Skeletal muscle cell (primary cell): ENCODE measurements around the gene ITPKA.

Experiments used
- DNase-seq: peaks from one replicate; pipeline ENCODE4 v3.0.0-alpha.2; 2010; ENCODE audit warnings: low read depth
- H3K4me3 ChIP-seq: 2 replicates; pipeline ENCODE4 v1.5.1; 2011; ENCODE audit warnings: low read depth, mild to moderate bottlenecking, control low read depth, low read length, moderate library complexity

Gene ITPKA

GRCh38 chr15:41487802-41488201, 5.9 kb upstream of the ITPKA start:
- H3K4me3 ChIP-seq = no peak overlapping the region
- no peak for DNase-seq

- no peak overlapping the region for H3K4me3 ChIP-seq
- no peak for DNase-seq
Observed at GRCh38 chr15:41489641-41490040, 4.0 kb upstream of the ITPKA start.

GRCh38 chr15:41490355-41490754, 3.3 kb upstream of the ITPKA start:
- peak; percentile 89 for DNase-seq
- H3K4me3 ChIP-seq = no peak overlapping the region

- H3K4me3 ChIP-seq = no peak overlapping the region
- DNase-seq = no peak
Observed at GRCh38 chr15:41491889-41492288, 1.8 kb upstream of the ITPKA start.

- peak overlapping the region; percentile 54 for H3K4me3 ChIP-seq
- no peak for DNase-seq
Observed at GRCh38 chr15:41492597-41493204, 973 bp upstream of the ITPKA start.

GRCh38 chr15:41493902-41494189, 172 bp downstream of the ITPKA start:
- no peak for DNase-seq
- H3K4me3 ChIP-seq = peak overlapping the region; percentile 54

GRCh38 chr15:41494190-41494921, 682 bp downstream of the ITPKA start:
- H3K4me3 ChIP-seq = peak overlapping the region; percentile 54
- DNase-seq = no peak

- DNase-seq = no peak
- peak overlapping the region; percentile 54 for H3K4me3 ChIP-seq
Observed at GRCh38 chr15:41494922-41495735, 1.5 kb downstream of the ITPKA start.

- no peak overlapping the region for H3K4me3 ChIP-seq
- DNase-seq = no peak
Observed at GRCh38 chr15:41495736-41496599, 2.3 kb downstream of the ITPKA start.

- no peak for DNase-seq
- no peak overlapping the region for H3K4me3 ChIP-seq
Observed at GRCh38 chr15:41498657-41499056, 5.0 kb downstream of the ITPKA start.

GRCh38 chr15:41499109-41499851, 5.6 kb downstream of the ITPKA start:
- no peak overlapping the region for H3K4me3 ChIP-seq
- no peak for DNase-seq

GRCh38 chr15:41501191-41501917, 7.7 kb downstream of the ITPKA start:
- H3K4me3 ChIP-seq = peak overlapping the region; percentile 34
- DNase-seq = no peak

GRCh38 chr15:41501931-41502794, 8.5 kb downstream of the ITPKA start:
- peak overlapping the region; percentile 3 for H3K4me3 ChIP-seq
- no peak for DNase-seq

- H3K4me3 ChIP-seq = no peak overlapping the region
- no peak for DNase-seq
Observed at GRCh38 chr15:41502795-41503668, 9.4 kb downstream of the ITPKA start.

- H3K4me3 ChIP-seq = no peak overlapping the region
- no peak for DNase-seq
Observed at GRCh38 chr15:41503669-41504010, 10.0 kb downstream of the ITPKA start.

- no peak for DNase-seq
- no peak overlapping the region for H3K4me3 ChIP-seq
Observed at GRCh38 chr15:41504751-41505492, 11.2 kb downstream of the ITPKA start.
